HL-60 (cell line): ENCODE data around the gene DNAJB1.

Source experiments
- GABPA ChIP-seq: IDR thresholded peaks from 2 replicates; pipeline ENCODE4 v1.6.1; 2012; ENCODE audit warnings: low read depth
- POLR2AphosphoS5 ChIP-seq: IDR thresholded peaks from 2 replicates; pipeline ENCODE4 v1.6.1; 2012; ENCODE audit warnings: low read depth
- REST ChIP-seq: IDR thresholded peaks from 2 replicates; pipeline ENCODE4 v1.6.1; 2012; ENCODE audit warnings: low read depth; ENCODE audit not compliant: insufficient replicate concordance
- SPI1 ChIP-seq: IDR thresholded peaks from 2 replicates; pipeline ENCODE4 v1.6.1; 2012; ENCODE audit warnings: low read depth, mild to moderate bottlenecking, borderline replicate concordance
- TF ChIP-seq, protein P1 (sequence below): IDR thresholded peaks from one replicate; pipeline ENCODE4 v1.5.1; 2011; ENCODE audit warnings: low read length, control low read depth, inconsistent platforms; ENCODE audit not compliant: insufficient read depth

- TF ChIP-seq POLR2AphosphoS5 (no peak), GABPA (no peak), REST (no peak), SPI1 (no peak)
- TF ChIP-seq, protein P1, sequence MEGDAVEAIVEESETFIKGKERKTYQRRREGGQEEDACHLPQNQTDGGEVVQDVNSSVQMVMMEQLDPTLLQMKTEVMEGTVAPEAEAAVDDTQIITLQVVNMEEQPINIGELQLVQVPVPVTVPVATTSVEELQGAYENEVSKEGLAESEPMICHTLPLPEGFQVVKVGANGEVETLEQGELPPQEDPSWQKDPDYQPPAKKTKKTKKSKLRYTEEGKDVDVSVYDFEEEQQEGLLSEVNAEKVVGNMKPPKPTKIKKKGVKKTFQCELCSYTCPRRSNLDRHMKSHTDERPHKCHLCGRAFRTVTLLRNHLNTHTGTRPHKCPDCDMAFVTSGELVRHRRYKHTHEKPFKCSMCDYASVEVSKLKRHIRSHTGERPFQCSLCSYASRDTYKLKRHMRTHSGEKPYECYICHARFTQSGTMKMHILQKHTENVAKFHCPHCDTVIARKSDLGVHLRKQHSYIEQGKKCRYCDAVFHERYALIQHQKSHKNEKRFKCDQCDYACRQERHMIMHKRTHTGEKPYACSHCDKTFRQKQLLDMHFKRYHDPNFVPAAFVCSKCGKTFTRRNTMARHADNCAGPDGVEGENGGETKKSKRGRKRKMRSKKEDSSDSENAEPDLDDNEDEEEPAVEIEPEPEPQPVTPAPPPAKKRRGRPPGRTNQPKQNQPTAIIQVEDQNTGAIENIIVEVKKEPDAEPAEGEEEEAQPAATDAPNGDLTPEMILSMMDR = no peak
Measured at GRCh38 chr19:14479309-14479974, 38.8 kb downstream of the DNAJB1 start.
